Measurements from ENCODE around the gene LRRC4B. TPM values are rescaled to one million over a fixed set of nuclear protein-coding genes. Genes with fewer than 3 reads are reported as not detected.

LRRC4B gene
- total RNA-seq, 2 donors from 2014 or later, result 0.58 TPM; not detected in 1

- Mint-ChIP-seq H3K4me1 (ENCODE audit: low read depth) (peaks cover 16% of the 10 kb centered on the region), H3K36me3 (ENCODE audit: insufficient read depth in 2 of 2) (peaks cover 0 to 4% of the 10 kb centered on the region in 2 donors), H3K4me3 (peak overlapping the region; percentile 39 to 76), H3K27ac (peak overlapping the region; percentile 6), H3K27me3 (ENCODE audit: low read depth) (peaks cover 3% of the 10 kb centered on the region), H3K9me3 (no peaks in the 10 kb centered on the region)
- ATAC-seq (replicated peaks in 1 of 2) (no peak), DNase-seq (no peak)
These were observed 58.9 kb downstream of the LRRC4B start for GRCh38 chr19:50509366-50509765.

- Mint-ChIP-seq H3K4me3 (peak overlapping the region in 1 of 2 donors; percentile 7), H3K27ac (no peak overlapping the region), H3K36me3 (ENCODE audit: insufficient read depth in 2 of 2) (peaks cover 0 to 4% of the 10 kb centered on the region in 2 donors), H3K4me1 (ENCODE audit: low read depth) (peaks cover 16% of the 10 kb centered on the region), H3K27me3 (ENCODE audit: low read depth) (no peaks in the 10 kb centered on the region), H3K9me3 (no peaks in the 10 kb centered on the region)
- ATAC-seq (replicated peaks in 1 of 2), result no peak
- DNase-seq, result no peak
These were observed 59.4 kb downstream of the LRRC4B start for GRCh38 chr19:50508843-50509190.

GRCh38 chr19:50507376-50507775 is 60.9 kb downstream of the LRRC4B start:
- Mint-ChIP-seq H3K27ac (no peak overlapping the region), H3K4me1 (ENCODE audit: low read depth) (peaks cover 16% of the 10 kb centered on the region), H3K36me3 (ENCODE audit: insufficient read depth in 2 of 2) (peaks cover 0 to 4% of the 10 kb centered on the region in 2 donors), H3K4me3 (no peak overlapping the region), H3K9me3 (no peaks in the 10 kb centered on the region), H3K27me3 (ENCODE audit: low read depth) (no peaks in the 10 kb centered on the region)
- ATAC-seq (replicated peaks in 1 of 2), result no peak
- DNase-seq, result no peak

- Mint-ChIP-seq H3K4me1 (ENCODE audit: low read depth) (peaks cover 15% of the 10 kb centered on the region), H3K9me3 (no peaks in the 10 kb centered on the region), H3K36me3 (ENCODE audit: insufficient read depth in 2 of 2) (peaks cover 0 to 4% of the 10 kb centered on the region in 2 donors), H3K4me3 (no peak overlapping the region), H3K27me3 (ENCODE audit: low read depth) (no peaks in the 10 kb centered on the region), H3K27ac (no peak overlapping the region)
- ATAC-seq (replicated peaks in 1 of 2), result no peak
- DNase-seq, result no peak
These were observed 61.5 kb downstream of the LRRC4B start for GRCh38 chr19:50506700-50507099.

- ATAC-seq (replicated peaks in 1 of 2) (no peak), DNase-seq (no peak)
- H3K27me3 Mint-ChIP-seq (ENCODE audit: low read depth), result no peaks in the 10 kb centered on the region
- H3K4me1 Mint-ChIP-seq (ENCODE audit: low read depth), result peaks cover 9% of the 10 kb centered on the region
- H3K27ac Mint-ChIP-seq, result no peak overlapping the region
- H3K9me3 Mint-ChIP-seq, result no peaks in the 10 kb centered on the region
- H3K4me3 Mint-ChIP-seq, result no peak overlapping the region
- peaks cover 0 to 4% of the 10 kb centered on the region in 2 donors for H3K36me3 Mint-ChIP-seq (ENCODE audit: insufficient read depth in 2 of 2)
These were observed 62.2 kb downstream of the LRRC4B start for GRCh38 chr19:50505856-50506611.

- Mint-ChIP-seq H3K4me1 (ENCODE audit: low read depth) (no peaks in the 10 kb centered on the region), H3K36me3 (ENCODE audit: insufficient read depth in 2 of 2) (peaks cover 0 to 4% of the 10 kb centered on the region in 2 donors), H3K27me3 (ENCODE audit: low read depth) (no peaks in the 10 kb centered on the region), H3K4me3 (no peak overlapping the region), H3K27ac (no peak overlapping the region), H3K9me3 (no peaks in the 10 kb centered on the region)
- ATAC-seq (replicated peaks in 1 of 2) (peak in 1 of 2 donors; percentile 24), DNase-seq (no peak)
These were observed 66.4 kb downstream of the LRRC4B start for GRCh38 chr19:50501568-50502475.

- no peak overlapping the region for H3K27ac Mint-ChIP-seq
- H3K4me3 Mint-ChIP-seq, result no peak overlapping the region
- peaks cover 0 to 4% of the 10 kb centered on the region in 2 donors for H3K36me3 Mint-ChIP-seq (ENCODE audit: insufficient read depth in 2 of 2)
- ATAC-seq (replicated peaks in 1 of 2), result no peak
- no peaks in the 10 kb centered on the region for H3K4me1 Mint-ChIP-seq (ENCODE audit: low read depth)
- no peaks in the 10 kb centered on the region for H3K9me3 Mint-ChIP-seq
- no peak for DNase-seq
- no peaks in the 10 kb centered on the region for H3K27me3 Mint-ChIP-seq (ENCODE audit: low read depth)
These were observed 67.1 kb downstream of the LRRC4B start for GRCh38 chr19:50501186-50501567.

GRCh38 chr19:50500753-50501151 is 67.5 kb downstream of the LRRC4B start:
- H3K4me1 Mint-ChIP-seq (ENCODE audit: low read depth), result no peaks in the 10 kb centered on the region
- H3K36me3 Mint-ChIP-seq (ENCODE audit: insufficient read depth in 2 of 2), result peaks cover 0 to 3% of the 10 kb centered on the region in 2 donors
- H3K27ac Mint-ChIP-seq, result no peak overlapping the region
- no peak overlapping the region for H3K4me3 Mint-ChIP-seq
- ATAC-seq (replicated peaks in 1 of 2) (peak in 1 of 2 donors; percentile 15), DNase-seq (no peak)
- H3K27me3 Mint-ChIP-seq (ENCODE audit: low read depth), result no peaks in the 10 kb centered on the region
- no peaks in the 10 kb centered on the region for H3K9me3 Mint-ChIP-seq

GRCh38 chr19:50500060-50500752 is 68.0 kb downstream of the LRRC4B start:
- Mint-ChIP-seq H3K9me3 (no peaks in the 10 kb centered on the region), H3K4me3 (no peak overlapping the region), H3K4me1 (ENCODE audit: low read depth) (no peaks in the 10 kb centered on the region), H3K36me3 (ENCODE audit: insufficient read depth in 2 of 2) (no peaks in the 10 kb centered on the region), H3K27ac (no peak overlapping the region), H3K27me3 (ENCODE audit: low read depth) (no peaks in the 10 kb centered on the region)
- DNase-seq (no peak), ATAC-seq (replicated peaks in 1 of 2) (peak in 1 of 2 donors; percentile 28)

GRCh38 chr19:50498219-50499056 is 69.8 kb downstream of the LRRC4B start:
- no peaks in the 10 kb centered on the region for H3K27me3 Mint-ChIP-seq (ENCODE audit: low read depth)
- H3K9me3 Mint-ChIP-seq, result no peaks in the 10 kb centered on the region
- H3K4me1 Mint-ChIP-seq (ENCODE audit: low read depth), result no peaks in the 10 kb centered on the region
- no peak overlapping the region for H3K4me3 Mint-ChIP-seq
- DNase-seq (no peak), ATAC-seq (replicated peaks in 1 of 2) (no peak)
- no peak overlapping the region for H3K27ac Mint-ChIP-seq
- H3K36me3 Mint-ChIP-seq (ENCODE audit: insufficient read depth in 2 of 2), result no peaks in the 10 kb centered on the region

GRCh38 chr19:50497022-50497405 is 71.2 kb downstream of the LRRC4B start:
- H3K4me3 Mint-ChIP-seq, result no peak overlapping the region
- no peak for DNase-seq
- H3K27me3 Mint-ChIP-seq (ENCODE audit: low read depth), result peaks cover 4% of the 10 kb centered on the region
- H3K36me3 Mint-ChIP-seq (ENCODE audit: insufficient read depth in 2 of 2), result no peaks in the 10 kb centered on the region
- no peak overlapping the region for H3K27ac Mint-ChIP-seq
- H3K9me3 Mint-ChIP-seq, result no peaks in the 10 kb centered on the region
- peaks cover 5% of the 10 kb centered on the region for H3K4me1 Mint-ChIP-seq (ENCODE audit: low read depth)
- no peak for ATAC-seq (replicated peaks in 1 of 2)

- Mint-ChIP-seq H3K9me3 (no peaks in the 10 kb centered on the region), H3K27me3 (ENCODE audit: low read depth) (peaks cover 10% of the 10 kb centered on the region), H3K4me1 (ENCODE audit: low read depth) (peaks cover 11% of the 10 kb centered on the region), H3K36me3 (ENCODE audit: insufficient read depth in 2 of 2) (no peaks in the 10 kb centered on the region), H3K4me3 (no peak overlapping the region), H3K27ac (no peak overlapping the region)
- DNase-seq (no peak), ATAC-seq (replicated peaks in 1 of 2) (no peak)
These were observed 71.8 kb downstream of the LRRC4B start for GRCh38 chr19:50496189-50497021.

All from activated T-cell treated with anti-CD3 and anti-CD28 coated beads, Interleukin-2, amount 50 U/mL, for 72 hours (primary cell).